HUES6 (cell line): ENCODE measurements around the gene CA5A.
"Not testable (repeated sequence)": the region's sequence is repeated elsewhere in the genome, so short reads cannot be mapped to it uniquely, and the experiment has no call there.

Experiments
- H3K27ac ChIP-seq: 2 replicates; pipeline ENCODE4 v1.7.0; 2013; ENCODE audit warnings: low read depth, mild to moderate bottlenecking, low read length, inconsistent platforms
- H3K27me3 ChIP-seq: 2 replicates; pipeline ENCODE4 v1.6.1; 2013; ENCODE audit warnings: low read length; ENCODE audit not compliant: control insufficient read depth, insufficient read depth
- H3K36me3 ChIP-seq: 2 replicates; pipeline ENCODE4 v1.6.1; 2013; ENCODE audit warnings: low read length; ENCODE audit not compliant: control insufficient read depth, insufficient read depth
- H3K4me1 ChIP-seq: 2 replicates; pipeline ENCODE4 v1.6.1; 2013; ENCODE audit warnings: low read length; ENCODE audit not compliant: control insufficient read depth, insufficient read depth
- H3K4me3 ChIP-seq: 2 replicates; pipeline ENCODE4 v1.5.1; 2013; ENCODE audit warnings: low read depth, low read length
- H3K9ac ChIP-seq: one replicate; pipeline ENCODE4 v1.6.1; 2013; ENCODE audit warnings: mild to moderate bottlenecking, low read length
- H3K9me3 ChIP-seq: 2 replicates; pipeline ENCODE4 v1.6.1; 2013; ENCODE audit warnings: low read depth, low read length; ENCODE audit not compliant: control insufficient read depth, insufficient read depth

CA5A gene

GRCh38 chr16:87888346-87888745, 48.0 kb downstream of the CA5A start:
- H3K9me3 ChIP-seq, H3K27me3 ChIP-seq, H3K4me3 ChIP-seq, H3K4me1 ChIP-seq, H3K9ac ChIP-seq, H3K27ac ChIP-seq, H3K36me3 ChIP-seq: not testable (repeated sequence)

- not testable (repeated sequence) for H3K9me3 ChIP-seq, H3K4me3 ChIP-seq, H3K27ac ChIP-seq, H3K27me3 ChIP-seq, H3K4me1 ChIP-seq, H3K9ac ChIP-seq, H3K36me3 ChIP-seq
Observed at GRCh38 chr16:87887931-87888330, 48.4 kb downstream of the CA5A start.

- H3K36me3 ChIP-seq, H3K9me3 ChIP-seq, H3K9ac ChIP-seq, H3K4me3 ChIP-seq, H3K27ac ChIP-seq, H3K27me3 ChIP-seq, H3K4me1 ChIP-seq: not testable (repeated sequence)
Observed at GRCh38 chr16:87885371-87885967, 50.9 kb downstream of the CA5A start.

GRCh38 chr16:87882436-87883019, 53.8 kb downstream of the CA5A start:
- Histone ChIP-seq H3K27ac (no peak overlapping the region), H3K36me3 (no peaks in the 10 kb centered on the region), H3K27me3 (no peaks in the 10 kb centered on the region), H3K4me3 (no peak overlapping the region), H3K9me3 (peaks cover 6% of the 10 kb centered on the region; the same call in 1 of the 2 replicates), H3K9ac (no peak overlapping the region), H3K4me1 (peaks cover 18% of the 10 kb centered on the region; the same call in 1 of the 2 replicates)

GRCh38 chr16:87881324-87882200, 54.8 kb downstream of the CA5A start:
- no peak overlapping the region for H3K27ac ChIP-seq
- H3K9ac ChIP-seq: no peak overlapping the region
- peaks cover 6% of the 10 kb centered on the region; the same call in 1 of the 2 replicates for H3K9me3 ChIP-seq
- no peaks in the 10 kb centered on the region for H3K36me3 ChIP-seq
- H3K27me3 ChIP-seq: no peaks in the 10 kb centered on the region
- peaks cover 19% of the 10 kb centered on the region; the same call in 1 of the 2 replicates for H3K4me1 ChIP-seq
- H3K4me3 ChIP-seq: no peak overlapping the region; the same call in 1 of the 2 replicates

GRCh38 chr16:87880117-87880696, 56.1 kb downstream of the CA5A start:
- Histone ChIP-seq H3K36me3 (no peaks in the 10 kb centered on the region), H3K9me3 (peaks cover 6% of the 10 kb centered on the region; the same call in 1 of the 2 replicates), H3K4me1 (peaks cover 29% of the 10 kb centered on the region), H3K27me3 (no peaks in the 10 kb centered on the region), H3K4me3 (no peak overlapping the region), H3K9ac (no peak overlapping the region), H3K27ac (no peak overlapping the region)

- H3K27me3 ChIP-seq, H3K27ac ChIP-seq, H3K4me3 ChIP-seq, H3K36me3 ChIP-seq, H3K9me3 ChIP-seq, H3K9ac ChIP-seq: not testable (repeated sequence)
- H3K4me1 ChIP-seq: peaks cover 36% of the 10 kb centered on the region
Observed at GRCh38 chr16:87879411-87880013, 56.8 kb downstream of the CA5A start.

GRCh38 chr16:87878704-87879103, 57.6 kb downstream of the CA5A start:
- H3K27ac ChIP-seq: no peak overlapping the region
- peaks cover 40% of the 10 kb centered on the region for H3K4me1 ChIP-seq
- H3K36me3 ChIP-seq: no peaks in the 10 kb centered on the region
- H3K9ac ChIP-seq: no peak overlapping the region
- H3K4me3 ChIP-seq: no peak overlapping the region
- H3K27me3 ChIP-seq: no peaks in the 10 kb centered on the region
- peaks cover 6% of the 10 kb centered on the region; the same call in 1 of the 2 replicates for H3K9me3 ChIP-seq

GRCh38 chr16:87877942-87878507, 58.3 kb downstream of the CA5A start:
- Histone ChIP-seq H3K27ac (no peak overlapping the region), H3K9ac (no peak overlapping the region), H3K27me3 (no peaks in the 10 kb centered on the region), H3K36me3 (no peaks in the 10 kb centered on the region), H3K4me3 (no peak overlapping the region), H3K4me1 (peaks cover 40% of the 10 kb centered on the region), H3K9me3 (peaks cover 6% of the 10 kb centered on the region; the same call in 1 of the 2 replicates)

- Histone ChIP-seq H3K9me3 (peaks cover 6% of the 10 kb centered on the region; the same call in 1 of the 2 replicates), H3K27me3 (no peaks in the 10 kb centered on the region), H3K4me1 (peaks cover 50% of the 10 kb centered on the region), H3K36me3 (no peaks in the 10 kb centered on the region), H3K9ac (peak overlapping the region; percentile 55), H3K4me3 (peak overlapping the region; percentile 41), H3K27ac (peak overlapping the region; percentile 74; the same call in 1 of the 2 replicates)
Observed at GRCh38 chr16:87874639-87875427, 61.5 kb downstream of the CA5A start.
